Neutrophil (primary cell): ENCODE data around the gene ZNF248.

ENCODE experiments used
- H3K27ac ChIP-seq: fragments of 200-600 bp; sonication (generic); 2 replicates; pipeline ENCODE4 v1.5.1; 2016; ENCODE audit warnings: mild to moderate bottlenecking, moderate library complexity
- H3K27me3 ChIP-seq: fragments of 200-600 bp; sonication (generic); 2 replicates; pipeline ENCODE4 v1.6.0; 2016; ENCODE audit warnings: mild to moderate bottlenecking
- H3K36me3 ChIP-seq: fragments of 200-600 bp; sonication (generic); 2 replicates; pipeline ENCODE4 v1.5.1; 2017
- H3K4me1 ChIP-seq, 2 experiments: fragments of 200-600 bp in 1 of 2; sonication (generic) in 1 of 2; 1 replicate in 1 of 2; 2 replicates in 1 of 2; pipeline versions ENCODE4 v1.5.1 to v1.6.1; 2013 to 2016; ENCODE audit warnings: low read depth in 1 of 2, low read length in 1 of 2, mild to moderate bottlenecking in 1 of 2, moderate library complexity in 1 of 2; ENCODE audit not compliant: control insufficient read depth in 1 of 2, insufficient read depth in 1 of 2
- H3K4me3 ChIP-seq, 2 experiments: fragments of 200-600 bp in 1 of 2; sonication (generic) in 1 of 2; 1 replicate in 1 of 2; 2 replicates in 1 of 2; pipeline ENCODE4 v1.5.1; 2013 to 2016; ENCODE audit warnings: low read depth in 1 of 2, low read length in 1 of 2, mild to moderate bottlenecking in 1 of 2, moderate library complexity in 1 of 2
- H3K9me3 ChIP-seq: fragments of 200-600 bp; sonication (generic); 2 replicates; pipeline ENCODE4 v1.5.1; 2016
- CTCF ChIP-seq: fragments of 200-600 bp; sonication (generic); IDR thresholded peaks from 2 replicates; pipeline ENCODE4 v1.5.1; 2016; ENCODE audit warnings: antibody characterized with exemption

Gene ZNF248

GRCh38 chr10:37872955-37873354, 15.5 kb upstream of the ZNF248 start:
- Histone ChIP-seq H3K4me1 (no peaks in the 10 kb centered on the region), H3K36me3 (no peaks in the 10 kb centered on the region), H3K27ac (no peak overlapping the region), H3K4me3 (no peak overlapping the region), H3K9me3 (no peaks in the 10 kb centered on the region), H3K27me3 (no peaks in the 10 kb centered on the region)
- no peak for TF ChIP-seq CTCF

- no peak for TF ChIP-seq CTCF
- Histone ChIP-seq H3K36me3 (no peaks in the 10 kb centered on the region), H3K27ac (no peak overlapping the region), H3K9me3 (no peaks in the 10 kb centered on the region), H3K4me1 (no peaks in the 10 kb centered on the region), H3K4me3 (no peak overlapping the region), H3K27me3 (no peaks in the 10 kb centered on the region)
Observed at GRCh38 chr10:37872283-37872682, 14.9 kb upstream of the ZNF248 start.

GRCh38 chr10:37871568-37872251, 14.3 kb upstream of the ZNF248 start:
- Histone ChIP-seq H3K27ac (no peak overlapping the region), H3K36me3 (no peaks in the 10 kb centered on the region), H3K4me3 (no peak overlapping the region), H3K27me3 (no peaks in the 10 kb centered on the region), H3K9me3 (no peaks in the 10 kb centered on the region), H3K4me1 (no peaks in the 10 kb centered on the region)
- TF ChIP-seq CTCF = no peak

- Histone ChIP-seq H3K27ac (no peak overlapping the region), H3K36me3 (no peaks in the 10 kb centered on the region), H3K4me3 (no peak overlapping the region), H3K27me3 (no peaks in the 10 kb centered on the region), H3K4me1 (no peaks in the 10 kb centered on the region), H3K9me3 (no peaks in the 10 kb centered on the region)
- no peak for TF ChIP-seq CTCF
Observed at GRCh38 chr10:37871143-37871542, 13.7 kb upstream of the ZNF248 start.

- no peaks in the 10 kb centered on the region for H3K36me3 ChIP-seq
- no peaks in the 10 kb centered on the region for H3K4me1 ChIP-seq
- no peak overlapping the region for H3K27ac ChIP-seq
- no peaks in the 10 kb centered on the region for H3K9me3 ChIP-seq
- TF ChIP-seq CTCF = no peak
- no peaks in the 10 kb centered on the region for H3K27me3 ChIP-seq
- no peak overlapping the region for H3K4me3 ChIP-seq
Observed at GRCh38 chr10:37868796-37869195, 11.4 kb upstream of the ZNF248 start.
